ENCODE data around the gene SLC27A2. TPM values are rescaled to one million over a fixed set of nuclear protein-coding genes. Genes with fewer than 3 reads are reported as not detected.

Gene SLC27A2
- total RNA-seq, 1 donor from 2014 or later, result 0.96 TPM

DNA sequence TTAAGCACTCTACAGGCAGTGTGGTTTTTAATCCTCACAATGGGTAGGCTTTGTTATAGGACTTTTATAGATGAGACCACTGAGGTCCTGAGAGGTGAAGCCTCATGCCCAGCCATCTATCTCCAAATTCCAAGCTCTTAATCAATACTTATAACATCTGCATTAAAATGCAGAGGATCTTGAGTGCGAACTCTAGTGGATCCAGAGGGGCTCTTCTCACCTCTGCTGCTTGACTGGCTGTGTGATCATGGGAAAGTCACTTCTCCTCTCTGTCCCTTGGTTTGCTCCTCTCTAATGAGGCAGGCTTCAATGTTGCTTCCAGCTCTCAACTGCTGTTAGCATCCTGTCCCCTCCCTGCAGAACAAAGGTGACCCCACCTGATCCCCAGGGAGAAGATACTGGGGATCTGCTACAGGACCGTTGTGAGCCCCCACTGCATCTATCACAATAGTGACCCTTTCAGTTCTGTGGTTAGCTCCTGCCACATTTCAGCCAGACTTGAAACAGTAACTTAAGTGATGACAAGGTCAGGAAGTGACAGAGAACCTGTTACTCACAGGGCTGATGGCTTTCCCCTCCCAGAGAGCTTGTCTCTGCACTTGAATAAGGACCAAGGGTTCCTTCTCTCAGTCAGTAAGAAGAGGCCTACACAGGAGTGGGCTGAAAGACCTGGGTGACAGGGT is 1.3 kb downstream of the SLC27A2 start:
- Histone ChIP-seq H3K4me3 (peak overlapping the region; percentile 58), H3K27ac (no peak overlapping the region), H3K9me3 (no peaks in the 10 kb centered on the region), H3K4me1 (peaks cover 5% of the 10 kb centered on the region), H3K27me3 (peaks cover 23% of the 10 kb centered on the region), H3K36me3 (no peaks in the 10 kb centered on the region)
- DNase-seq (no peak), ATAC-seq (no peak)
- TF ChIP-seq, protein P1, sequence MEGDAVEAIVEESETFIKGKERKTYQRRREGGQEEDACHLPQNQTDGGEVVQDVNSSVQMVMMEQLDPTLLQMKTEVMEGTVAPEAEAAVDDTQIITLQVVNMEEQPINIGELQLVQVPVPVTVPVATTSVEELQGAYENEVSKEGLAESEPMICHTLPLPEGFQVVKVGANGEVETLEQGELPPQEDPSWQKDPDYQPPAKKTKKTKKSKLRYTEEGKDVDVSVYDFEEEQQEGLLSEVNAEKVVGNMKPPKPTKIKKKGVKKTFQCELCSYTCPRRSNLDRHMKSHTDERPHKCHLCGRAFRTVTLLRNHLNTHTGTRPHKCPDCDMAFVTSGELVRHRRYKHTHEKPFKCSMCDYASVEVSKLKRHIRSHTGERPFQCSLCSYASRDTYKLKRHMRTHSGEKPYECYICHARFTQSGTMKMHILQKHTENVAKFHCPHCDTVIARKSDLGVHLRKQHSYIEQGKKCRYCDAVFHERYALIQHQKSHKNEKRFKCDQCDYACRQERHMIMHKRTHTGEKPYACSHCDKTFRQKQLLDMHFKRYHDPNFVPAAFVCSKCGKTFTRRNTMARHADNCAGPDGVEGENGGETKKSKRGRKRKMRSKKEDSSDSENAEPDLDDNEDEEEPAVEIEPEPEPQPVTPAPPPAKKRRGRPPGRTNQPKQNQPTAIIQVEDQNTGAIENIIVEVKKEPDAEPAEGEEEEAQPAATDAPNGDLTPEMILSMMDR (IDR thresholded peaks at IDR 0.05), result no peak
- intact Hi-C loops (cut with DNase I), result no loop called here

DNA sequence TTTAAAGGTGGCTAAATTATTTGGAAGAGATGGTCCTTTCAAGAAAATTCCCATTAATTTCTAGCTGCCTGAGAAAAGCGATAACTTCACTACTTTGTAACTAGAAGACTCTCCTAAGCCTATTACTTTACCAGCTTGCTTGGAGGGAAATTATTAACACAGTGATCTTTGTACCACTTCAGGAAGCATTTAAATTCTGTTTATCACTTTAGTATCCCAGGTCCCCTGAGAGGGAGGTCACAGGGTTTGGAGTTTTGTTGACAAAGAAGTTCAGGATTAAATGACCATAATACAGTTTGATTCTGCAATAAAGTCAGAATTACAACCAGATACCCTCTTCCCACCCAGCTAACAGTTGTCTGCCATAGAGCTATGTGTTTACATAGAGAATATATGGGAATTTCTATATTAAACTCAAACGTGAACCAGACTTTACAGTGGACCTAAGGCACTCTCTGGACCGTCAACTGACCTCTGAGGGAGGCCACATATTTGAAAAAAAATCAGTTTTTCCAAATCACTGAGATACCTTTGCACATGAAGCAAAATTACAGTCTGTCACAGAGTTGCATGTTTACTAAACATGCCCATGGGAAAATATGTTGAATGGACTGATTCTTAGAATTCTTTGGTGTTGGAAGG is 3.0 kb downstream of the SLC27A2 start:
- no peak overlapping the region for H3K4me3 ChIP-seq
- peaks cover 5% of the 10 kb centered on the region for H3K4me1 ChIP-seq
- no peak for DNase-seq
- no peaks in the 10 kb centered on the region for H3K36me3 ChIP-seq
- TF ChIP-seq, protein P1 (IDR thresholded peaks at IDR 0.05), result no peak
- ATAC-seq, result no peak
- peaks cover 23% of the 10 kb centered on the region for H3K27me3 ChIP-seq
- H3K9me3 ChIP-seq, result no peaks in the 10 kb centered on the region
- intact Hi-C loops (cut with DNase I), result no loop called here
- no peak overlapping the region for H3K27ac ChIP-seq

DNA sequence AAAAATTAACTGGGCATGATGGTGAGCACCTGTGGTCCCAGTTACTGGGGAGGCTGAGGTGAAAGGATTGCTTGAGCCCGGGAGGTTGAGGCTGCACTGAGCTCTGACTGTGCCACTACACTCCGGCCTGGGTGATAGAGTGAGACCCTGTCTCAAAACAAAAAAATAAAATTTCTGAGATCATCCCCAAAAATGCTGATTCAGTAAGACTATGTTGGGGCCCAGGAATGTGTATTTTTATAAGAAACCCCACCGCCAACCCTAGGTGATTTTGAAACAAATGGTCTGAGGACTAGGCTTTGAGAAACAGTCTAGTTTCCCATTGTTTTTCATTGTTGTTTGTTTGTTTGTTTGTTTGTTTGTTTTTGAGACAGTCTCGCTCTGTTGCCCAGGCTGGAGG is 4.1 kb downstream of the SLC27A2 start:
- TF ChIP-seq, protein P1 (IDR thresholded peaks at IDR 0.05), result no peak
- Histone ChIP-seq H3K4me3 (no peak overlapping the region), H3K36me3 (no peaks in the 10 kb centered on the region), H3K4me1 (peaks cover 5% of the 10 kb centered on the region), H3K27ac (no peak overlapping the region), H3K27me3 (peaks cover 18% of the 10 kb centered on the region), H3K9me3 (no peaks in the 10 kb centered on the region)
- DNase-seq, result no peak
- ATAC-seq, result no peak
- intact Hi-C loops (cut with DNase I), result no loop called here

DNA sequence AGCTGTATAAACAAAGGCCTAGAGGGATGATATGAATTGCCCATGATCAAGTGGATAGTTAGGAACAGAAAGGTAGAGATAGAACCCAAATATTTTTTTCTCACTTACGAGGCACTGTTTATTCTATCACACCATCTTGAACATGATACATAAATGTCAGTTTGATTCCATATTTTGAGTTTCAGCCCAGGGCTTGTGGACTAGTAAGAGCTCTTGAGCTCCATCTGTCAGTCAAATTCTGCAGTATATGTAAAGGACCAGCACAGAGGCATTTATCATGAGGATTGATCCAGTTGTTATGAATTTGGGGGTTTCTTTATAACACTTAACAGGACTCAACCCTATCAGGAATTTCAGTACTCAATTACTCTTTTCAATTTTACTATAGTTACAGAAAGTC is 4.8 kb downstream of the SLC27A2 start:
- H3K27ac ChIP-seq, result no peak overlapping the region
- H3K27me3 ChIP-seq, result peaks cover 11% of the 10 kb centered on the region
- TF ChIP-seq, protein P1 (IDR thresholded peaks at IDR 0.05), result no peak
- no peak overlapping the region for H3K4me3 ChIP-seq
- intact Hi-C loops (cut with DNase I), result no loop called here
- ATAC-seq (no peak), DNase-seq (no peak)
- H3K36me3 ChIP-seq, result no peaks in the 10 kb centered on the region
- H3K9me3 ChIP-seq, result no peaks in the 10 kb centered on the region
- peaks cover 2% of the 10 kb centered on the region for H3K4me1 ChIP-seq

DNA sequence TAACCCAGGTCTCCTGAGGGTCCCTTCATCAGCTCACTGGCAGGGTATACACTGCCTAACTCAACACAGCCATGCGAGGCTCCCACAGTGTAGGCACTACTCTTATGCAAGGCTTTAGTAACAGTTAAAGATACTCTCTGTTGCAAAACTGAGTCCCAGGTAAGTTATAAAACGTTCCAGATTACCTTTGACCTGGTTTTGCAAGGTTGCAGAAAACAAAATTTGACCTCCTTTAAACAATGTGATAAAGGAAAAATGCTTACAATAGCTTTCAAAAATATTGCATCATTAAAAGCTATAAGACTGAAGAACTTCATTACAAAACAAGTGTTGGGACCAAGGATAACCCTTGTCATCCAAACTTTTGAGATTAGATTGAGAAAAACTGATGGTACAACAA is 5.5 kb downstream of the SLC27A2 start:
- no peak for DNase-seq
- TF ChIP-seq, protein P1 (IDR thresholded peaks at IDR 0.05), result no peak
- H3K4me3 ChIP-seq, result no peak overlapping the region
- no peak for ATAC-seq
- no peaks in the 10 kb centered on the region for H3K4me1 ChIP-seq
- H3K27ac ChIP-seq, result no peak overlapping the region
- intact Hi-C loops (cut with DNase I), result no loop called here
- no peaks in the 10 kb centered on the region for H3K9me3 ChIP-seq
- no peaks in the 10 kb centered on the region for H3K36me3 ChIP-seq
- peaks cover 4% of the 10 kb centered on the region for H3K27me3 ChIP-seq

Measured in upper lobe of right lung (tissue), 1 donor.